Measurements from ENCODE around the gene SGMS2.

DNA sequence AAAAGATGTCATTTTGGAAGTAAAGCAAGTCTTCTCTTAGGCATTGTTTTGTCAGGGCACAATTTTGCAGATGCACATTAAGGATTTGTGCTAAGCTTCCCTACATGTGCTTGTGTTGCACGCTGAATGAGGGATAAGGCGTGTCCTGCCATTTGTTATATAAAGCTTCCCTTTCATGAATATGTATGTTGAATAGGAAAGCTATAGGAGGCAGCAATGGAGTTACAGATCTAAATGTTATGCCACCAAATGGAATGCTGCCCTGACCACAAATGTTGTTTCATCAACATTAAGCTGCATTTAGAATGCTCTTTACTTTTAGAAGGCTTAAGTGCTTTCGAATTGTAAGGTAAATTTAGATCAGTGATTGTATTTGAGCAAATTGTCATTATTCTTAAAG lies 20.9 kb downstream of the SGMS2 start:
- TF ChIP-seq, protein P1, sequence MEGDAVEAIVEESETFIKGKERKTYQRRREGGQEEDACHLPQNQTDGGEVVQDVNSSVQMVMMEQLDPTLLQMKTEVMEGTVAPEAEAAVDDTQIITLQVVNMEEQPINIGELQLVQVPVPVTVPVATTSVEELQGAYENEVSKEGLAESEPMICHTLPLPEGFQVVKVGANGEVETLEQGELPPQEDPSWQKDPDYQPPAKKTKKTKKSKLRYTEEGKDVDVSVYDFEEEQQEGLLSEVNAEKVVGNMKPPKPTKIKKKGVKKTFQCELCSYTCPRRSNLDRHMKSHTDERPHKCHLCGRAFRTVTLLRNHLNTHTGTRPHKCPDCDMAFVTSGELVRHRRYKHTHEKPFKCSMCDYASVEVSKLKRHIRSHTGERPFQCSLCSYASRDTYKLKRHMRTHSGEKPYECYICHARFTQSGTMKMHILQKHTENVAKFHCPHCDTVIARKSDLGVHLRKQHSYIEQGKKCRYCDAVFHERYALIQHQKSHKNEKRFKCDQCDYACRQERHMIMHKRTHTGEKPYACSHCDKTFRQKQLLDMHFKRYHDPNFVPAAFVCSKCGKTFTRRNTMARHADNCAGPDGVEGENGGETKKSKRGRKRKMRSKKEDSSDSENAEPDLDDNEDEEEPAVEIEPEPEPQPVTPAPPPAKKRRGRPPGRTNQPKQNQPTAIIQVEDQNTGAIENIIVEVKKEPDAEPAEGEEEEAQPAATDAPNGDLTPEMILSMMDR (IDR thresholded peaks at IDR 0.05) = no peak
- TF ChIP-seq EZH2 (IDR thresholded peaks at IDR 0.05; ENCODE audit: borderline replicate concordance, insufficient read depth, low read depth, low read length, poor library complexity, severe bottlenecking) = no peak

Data from B cell (primary cell).